DMS 273 treated with DMSO at 0.1 percent for 48 hours (cell line): Measurements from ENCODE around the gene TAGLN.

Experiments
- DNase-seq: peaks from one replicate; lab custom pipeline; 2025; lab: John Stamatoyannopoulos, UW

TAGLN gene

GRCh38 chr11:117214404-117215110, 15.4 kb downstream of the TAGLN start:
- DNase-seq = no peak

- no peak for DNase-seq
Observed at GRCh38 chr11:117217141-117218084, 18.2 kb downstream of the TAGLN start.

GRCh38 chr11:117218133-117218915, 19.2 kb downstream of the TAGLN start:
- DNase-seq = no peak

GRCh38 chr11:117219001-117219400, 19.8 kb downstream of the TAGLN start:
- DNase-seq = no peak

- no peak for DNase-seq
Observed at GRCh38 chr11:117219455-117219854, 20.3 kb downstream of the TAGLN start.

- no peak for DNase-seq
Observed at GRCh38 chr11:117219995-117220394, 20.8 kb downstream of the TAGLN start.

- DNase-seq = no peak
Observed at GRCh38 chr11:117220568-117220967, 21.4 kb downstream of the TAGLN start.

- DNase-seq = peak; percentile 22
Observed at GRCh38 chr11:117220999-117221774, 22.0 kb downstream of the TAGLN start.

GRCh38 chr11:117221775-117222517, 22.8 kb downstream of the TAGLN start:
- peak; percentile 51 for DNase-seq

GRCh38 chr11:117222991-117223740, 24.0 kb downstream of the TAGLN start:
- no peak for DNase-seq

- DNase-seq = no peak
Observed at GRCh38 chr11:117223741-117224689, 24.8 kb downstream of the TAGLN start.

GRCh38 chr11:117225553-117226170, 26.5 kb downstream of the TAGLN start:
- no peak for DNase-seq

- DNase-seq = peak; percentile 33
Observed at GRCh38 chr11:117226388-117227385, 27.5 kb downstream of the TAGLN start.

GRCh38 chr11:117228091-117228490, 28.9 kb downstream of the TAGLN start:
- DNase-seq = no peak

- no peak for DNase-seq
Observed at GRCh38 chr11:117229411-117229810, 30.2 kb downstream of the TAGLN start.

- no peak for DNase-seq
Observed at GRCh38 chr11:117229931-117230285, 30.7 kb downstream of the TAGLN start.

GRCh38 chr11:117230286-117230961, 31.3 kb downstream of the TAGLN start:
- DNase-seq = no peak
